ENCODE results near the gene GNAT2. TPM values are rescaled to one million over a fixed set of nuclear protein-coding genes. Genes with fewer than 3 reads are reported as not detected.

Gene GNAT2
- total and polyA plus RNA-seq, 10 of the 15 experiments (the other 5 are each of a cell fraction or from before 2014, with no cell fraction given), result 0.08 to 1.3 (median 0.41) TPM

- TF ChIP-seq SMAD1 (IDR thresholded peaks at IDR 0.05; ENCODE audit: low read depth, partially characterized antibody) (no peak), RELA (IDR thresholded peaks at IDR 0.05; ENCODE audit: borderline replicate concordance, partially characterized antibody) (no peak), CBX5 (IDR thresholded peaks at IDR 0.05; ENCODE audit: low read depth) (no peak), ZNF24 (IDR thresholded peaks at IDR 0.05) (no peak), KLF5 (IDR thresholded peaks at IDR 0.05; ENCODE audit: partially characterized antibody) (no peak), ZBTB33 (IDR thresholded peaks at IDR 0.05) (no peak)
Observed at GRCh38 chr1:109595531-109595930, 23.9 kb downstream of the GNAT2 start (continued).

- in situ Hi-C loops (cut with MboI) (no loop called here), intact Hi-C loops (cut with micrococcal nuclease; ENCODE audit: unreplicated experiment) (loop anchor here (5.0 kb wide), 1 partner anchor 246 kb away; no protein-coding TSS in a partner anchor)
- ChIA-PET RAD21 (ENCODE audit: unreplicated experiment) (no interaction called here), CTCF (interaction anchor here (1.7 kb wide), 1 partner anchor 12 kb away, joined by 3 read pairs; no protein-coding TSS in a partner anchor), SMC1A (ENCODE audit: uncharacterized antibody, unreplicated experiment) (no interaction called here), POLR2A (no interaction called here)
- no peaks in the 10 kb centered on the region for H3K9me3 ChIP-seq (replicated peaks; ENCODE audit: control insufficient read depth, insufficient read depth, low read length)
- H3K79me2 ChIP-seq (ENCODE audit: control insufficient read depth, insufficient read depth, low read length), result no peaks in the 10 kb centered on the region
- no peak overlapping the region for H3K9ac ChIP-seq (ENCODE audit: control insufficient read depth, insufficient read depth, low read length)
- no peak for FAIRE-seq
- H3K4me2 ChIP-seq (ENCODE audit: control insufficient read depth, insufficient read depth), result no peak overlapping the region
- H3K36me3 ChIP-seq (ENCODE audit: control insufficient read depth in 2 of 2, insufficient read depth in 2 of 2, low read length in 1 of 2), result peaks cover 1 to 16% of the 10 kb centered on the region in 2 experiments
- no peaks in the 10 kb centered on the region for H3K27me3 ChIP-seq (replicated peaks in 1 of 2; ENCODE audit: control insufficient read depth in 2 of 2, insufficient read depth in 2 of 2, low read length in 1 of 2)
- no peaks in the 10 kb centered on the region for H4K20me1 ChIP-seq (ENCODE audit: control insufficient read depth, insufficient read depth)
- H3K4me3 ChIP-seq, result no peak overlapping the region
- no TSS peak for BruUV-seq (replicated peaks)
- TF ChIP-seq EED (IDR thresholded peaks at IDR 0.05; ENCODE audit: low read depth), result no peak
- TF ChIP-seq POLR2AphosphoS5 (IDR thresholded peaks at IDR 0.05; ENCODE audit: low read length), result no peak
- no peak for TF ChIP-seq ZBTB40 (IDR thresholded peaks at IDR 0.05; ENCODE audit: borderline replicate concordance)
- no peak for TF ChIP-seq ZBTB33 (IDR thresholded peaks at IDR 0.05)
- no peak for TF ChIP-seq IKZF1 (conservative IDR thresholded peaks at IDR 0.05)
- no peak for DNase-seq (ENCODE audit: low read depth, low spot score)
- no peaks in the 10 kb centered on the region for H3K4me1 ChIP-seq (ENCODE audit: control insufficient read depth, insufficient read depth, low read length)
- H3K27ac ChIP-seq (ENCODE audit: control insufficient read depth, insufficient read depth), result no peak overlapping the region
- no peak for ATAC-seq
- no peak overlapping the region for H2AFZ ChIP-seq (ENCODE audit: control insufficient read depth, low read depth, low read length)
Observed at GRCh38 chr1:109592916-109593315, 26.5 kb downstream of the GNAT2 start.

All from GM12878 (cell line).